ENCODE results near the gene DIABLO.
"Not testable (repeated sequence)": the region's sequence is repeated elsewhere in the genome, so short reads cannot be mapped to it uniquely, and the experiment has no call there.

Gene DIABLO

GRCh38 chr12:122208073-122208820, 17.6 kb downstream of the DIABLO start:
- no peak for DNase-seq

- DNase-seq, result no peak
Observed at GRCh38 chr12:122207391-122207790, 18.5 kb downstream of the DIABLO start.

- no peak for DNase-seq
Observed at GRCh38 chr12:122206976-122207375, 18.9 kb downstream of the DIABLO start.

GRCh38 chr12:122206111-122206881, 19.6 kb downstream of the DIABLO start:
- DNase-seq, result no peak

GRCh38 chr12:122205053-122205925, 20.6 kb downstream of the DIABLO start:
- DNase-seq, result no peak

- DNase-seq, result no peak
Observed at GRCh38 chr12:122204167-122205052, 21.4 kb downstream of the DIABLO start.

- no peak for DNase-seq
Observed at GRCh38 chr12:122203301-122204166, 22.3 kb downstream of the DIABLO start, which contains the start of gene B3GNT4. Gene B3GNT4 (plus strand): TSS chr12:122203709. CDS start chr12:122204619, 910 bp downstream.

- DNase-seq, result not testable (repeated sequence)
Observed at GRCh38 chr12:122202811-122203210, 23.0 kb downstream of the DIABLO start.

- no peak for DNase-seq
Observed at GRCh38 chr12:122202017-122202416, 23.8 kb downstream of the DIABLO start.

- no peak for DNase-seq
Observed at GRCh38 chr12:122201381-122201780, 24.5 kb downstream of the DIABLO start.

- no peak for DNase-seq
Observed at GRCh38 chr12:122200541-122201175, 25.2 kb downstream of the DIABLO start.

- DNase-seq, result no peak
Observed at GRCh38 chr12:122199484-122200355, 26.1 kb downstream of the DIABLO start.

- no peak for DNase-seq
Observed at GRCh38 chr12:122197612-122197966, 28.3 kb downstream of the DIABLO start.

GRCh38 chr12:122195405-122195804, 30.4 kb downstream of the DIABLO start:
- no peak for DNase-seq

- DNase-seq, result no peak
Observed at GRCh38 chr12:122194804-122195203, 31.0 kb downstream of the DIABLO start.

- DNase-seq, result no peak
Observed at GRCh38 chr12:122192441-122192840, 33.4 kb downstream of the DIABLO start.

GRCh38 chr12:122190842-122191668, 34.8 kb downstream of the DIABLO start:
- DNase-seq, result no peak

GRCh38 chr12:122189626-122190475, 36.0 kb downstream of the DIABLO start:
- no peak for DNase-seq
